Measurements from ENCODE around the gene GEMIN4. TPM values are rescaled to one million over a fixed set of nuclear protein-coding genes. Genes with fewer than 3 reads are reported as not detected.

GEMIN4 gene
- total RNA-seq, 4 donors from 2014 or later: 13.9 to 21.6 (median 17.9) TPM

DNA sequence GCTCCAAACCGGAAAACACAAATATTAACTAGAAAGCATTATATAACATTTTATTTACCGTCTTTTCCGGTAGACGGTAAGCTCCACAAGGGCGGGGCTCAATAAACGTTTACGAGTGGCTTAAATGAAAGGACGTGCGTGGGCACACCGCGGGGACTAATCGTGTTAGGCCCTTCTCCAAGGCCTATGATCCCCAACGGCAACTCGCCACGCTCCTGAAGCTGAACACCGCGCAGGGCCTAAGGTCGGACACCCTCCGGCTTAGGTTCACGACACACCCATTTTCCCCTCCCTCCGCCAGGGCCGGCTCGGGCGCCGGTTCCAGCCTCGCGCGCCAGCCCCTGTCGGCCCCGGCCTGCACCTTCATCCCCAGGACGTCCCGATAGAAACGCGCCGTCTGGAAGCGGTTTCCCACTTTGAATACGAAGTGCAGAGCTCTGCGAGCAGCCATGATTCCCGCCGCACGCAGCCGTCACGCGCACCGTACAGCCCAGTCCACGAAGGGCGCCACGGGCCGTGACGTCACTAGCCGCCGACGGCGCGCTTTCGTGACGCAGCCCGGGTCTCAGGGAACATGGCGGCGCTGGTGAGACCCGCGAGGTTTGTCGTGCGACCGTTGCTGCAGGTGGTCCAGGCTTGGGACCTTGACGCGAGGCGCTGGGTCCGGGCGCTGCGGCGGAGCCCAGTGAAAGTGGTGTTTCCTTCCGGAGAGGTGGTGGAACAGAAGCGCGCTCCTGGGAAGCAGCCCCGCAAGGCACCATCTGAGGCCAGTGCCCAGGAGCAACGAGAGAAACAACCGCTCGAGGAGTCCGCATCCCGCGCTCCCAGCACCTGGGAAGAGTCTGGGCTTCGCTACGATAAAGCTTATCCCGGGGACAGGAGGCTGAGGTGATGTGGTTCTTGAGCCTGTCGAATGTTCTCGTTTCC lies 30.0 kb upstream of the GEMIN4 start, which contains the start of the genes GLOD4 and MRM3:
GLOD4 (minus strand) TSS at position 476 of the 927 bp plus-strand sequence; CDS start at position 451, 25 bp downstream.
MRM3 (plus strand) TSS at position 549 of the 927 bp plus-strand sequence; CDS start at position 575, 26 bp downstream.
- TF ChIP-seq, protein P1, sequence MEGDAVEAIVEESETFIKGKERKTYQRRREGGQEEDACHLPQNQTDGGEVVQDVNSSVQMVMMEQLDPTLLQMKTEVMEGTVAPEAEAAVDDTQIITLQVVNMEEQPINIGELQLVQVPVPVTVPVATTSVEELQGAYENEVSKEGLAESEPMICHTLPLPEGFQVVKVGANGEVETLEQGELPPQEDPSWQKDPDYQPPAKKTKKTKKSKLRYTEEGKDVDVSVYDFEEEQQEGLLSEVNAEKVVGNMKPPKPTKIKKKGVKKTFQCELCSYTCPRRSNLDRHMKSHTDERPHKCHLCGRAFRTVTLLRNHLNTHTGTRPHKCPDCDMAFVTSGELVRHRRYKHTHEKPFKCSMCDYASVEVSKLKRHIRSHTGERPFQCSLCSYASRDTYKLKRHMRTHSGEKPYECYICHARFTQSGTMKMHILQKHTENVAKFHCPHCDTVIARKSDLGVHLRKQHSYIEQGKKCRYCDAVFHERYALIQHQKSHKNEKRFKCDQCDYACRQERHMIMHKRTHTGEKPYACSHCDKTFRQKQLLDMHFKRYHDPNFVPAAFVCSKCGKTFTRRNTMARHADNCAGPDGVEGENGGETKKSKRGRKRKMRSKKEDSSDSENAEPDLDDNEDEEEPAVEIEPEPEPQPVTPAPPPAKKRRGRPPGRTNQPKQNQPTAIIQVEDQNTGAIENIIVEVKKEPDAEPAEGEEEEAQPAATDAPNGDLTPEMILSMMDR (IDR thresholded peaks at IDR 0.05): peak in 3 of 4 experiments; percentile 28 to 45 (median 35)
- no peak for TF ChIP-seq EP300 (IDR thresholded peaks at IDR 0.05)
- peak; percentile 96 for TF ChIP-seq POLR2AphosphoS5 (IDR thresholded peaks at IDR 0.05)
- TF ChIP-seq POLR2A (IDR thresholded peaks at IDR 0.05): peak; percentile 75 to 79
- H3K4me1 ChIP-seq: peaks cover 3 to 48% (median 21%) of the 10 kb centered on the region in 3 donors
- peaks cover 0 to 36% of the 10 kb centered on the region in 2 donors for H3K36me3 ChIP-seq
- H3K27me3 ChIP-seq: no peaks in the 10 kb centered on the region
- H3K27ac ChIP-seq: peak within 1 kb of the TSS; percentile 27 to 89 (median 86)
- H3K4me3 ChIP-seq: peak within 1 kb of the TSS; percentile 68 to 81
- 0% methylated on average over 37 to 50 of the region's 87 CpGs for WGBS, 2 donors (ENCODE audit: low coverage in 1 of 2)
- H3K9me3 ChIP-seq: no peaks in the 10 kb centered on the region
- ATAC-seq: peak; percentile 98

DNA sequence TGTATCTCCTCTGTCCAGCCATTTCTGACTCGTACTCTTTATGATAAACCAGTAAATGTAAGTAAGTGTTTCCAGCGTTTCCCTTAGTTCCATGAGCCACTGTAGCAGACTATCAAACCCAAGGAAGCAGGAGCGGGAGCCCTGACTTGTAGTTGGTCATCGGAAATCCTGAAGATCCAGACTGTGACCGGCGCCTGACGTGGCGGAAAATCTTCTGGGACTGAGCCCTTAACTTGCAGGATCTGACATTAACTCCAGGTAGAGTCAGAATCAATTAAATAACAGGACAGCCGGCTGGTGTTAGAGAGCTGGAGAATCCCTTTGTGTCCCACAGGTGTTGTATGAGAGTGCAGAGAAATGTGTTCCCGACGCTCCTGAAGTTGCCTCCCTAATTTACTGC lies 26.0 kb upstream of the GEMIN4 start:
- Histone ChIP-seq H3K4me1 (peaks cover 0 to 20% (median 9%) of the 10 kb centered on the region in 3 donors), H3K4me3 (no peak overlapping the region), H3K27me3 (no peaks in the 10 kb centered on the region), H3K9me3 (no peaks in the 10 kb centered on the region), H3K27ac (no peak overlapping the region), H3K36me3 (peaks cover 0 to 59% of the 10 kb centered on the region in 2 donors)
- WGBS, 2 donors (ENCODE audit: low coverage in 1 of 2): 63 to 93% methylated on average over 4 to 8 of the region's 11 CpGs
- TF ChIP-seq POLR2A (IDR thresholded peaks at IDR 0.05): no peak
- TF ChIP-seq, protein P1 (IDR thresholded peaks at IDR 0.05): no peak
- TF ChIP-seq POLR2AphosphoS5 (IDR thresholded peaks at IDR 0.05): no peak
- no peak for TF ChIP-seq EP300 (IDR thresholded peaks at IDR 0.05)
- no peak for ATAC-seq

DNA sequence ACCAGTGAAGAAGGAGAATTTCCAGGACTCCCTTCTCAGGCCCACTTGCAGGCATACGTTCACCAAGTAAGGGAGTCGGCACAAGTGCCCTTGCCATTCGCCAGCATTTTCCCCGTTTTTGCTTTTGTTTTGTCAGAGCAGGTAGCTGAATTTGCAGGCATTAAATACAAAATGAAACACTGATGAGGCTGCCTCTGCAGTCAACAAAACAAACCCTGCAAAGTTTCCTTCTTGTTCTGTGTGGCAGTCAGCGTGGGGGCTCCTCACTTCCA lies 22.2 kb upstream of the GEMIN4 start:
- ATAC-seq: no peak
- WGBS, 2 donors (ENCODE audit: low coverage in 1 of 2): 76 to 84% methylated on average over 4 to 5 of the region's 5 CpGs
- H3K27me3 ChIP-seq: no peaks in the 10 kb centered on the region
- H3K9me3 ChIP-seq: no peaks in the 10 kb centered on the region
- H3K4me3 ChIP-seq: no peak overlapping the region
- H3K36me3 ChIP-seq: peaks cover 0 to 95% of the 10 kb centered on the region in 2 donors
- H3K4me1 ChIP-seq: no peaks in the 10 kb centered on the region
- no peak overlapping the region for H3K27ac ChIP-seq
- TF ChIP-seq EP300 (IDR thresholded peaks at IDR 0.05) (no peak), POLR2AphosphoS5 (IDR thresholded peaks at IDR 0.05) (no peak), POLR2A (IDR thresholded peaks at IDR 0.05) (no peak)
- TF ChIP-seq, protein P1 (IDR thresholded peaks at IDR 0.05): no peak

DNA sequence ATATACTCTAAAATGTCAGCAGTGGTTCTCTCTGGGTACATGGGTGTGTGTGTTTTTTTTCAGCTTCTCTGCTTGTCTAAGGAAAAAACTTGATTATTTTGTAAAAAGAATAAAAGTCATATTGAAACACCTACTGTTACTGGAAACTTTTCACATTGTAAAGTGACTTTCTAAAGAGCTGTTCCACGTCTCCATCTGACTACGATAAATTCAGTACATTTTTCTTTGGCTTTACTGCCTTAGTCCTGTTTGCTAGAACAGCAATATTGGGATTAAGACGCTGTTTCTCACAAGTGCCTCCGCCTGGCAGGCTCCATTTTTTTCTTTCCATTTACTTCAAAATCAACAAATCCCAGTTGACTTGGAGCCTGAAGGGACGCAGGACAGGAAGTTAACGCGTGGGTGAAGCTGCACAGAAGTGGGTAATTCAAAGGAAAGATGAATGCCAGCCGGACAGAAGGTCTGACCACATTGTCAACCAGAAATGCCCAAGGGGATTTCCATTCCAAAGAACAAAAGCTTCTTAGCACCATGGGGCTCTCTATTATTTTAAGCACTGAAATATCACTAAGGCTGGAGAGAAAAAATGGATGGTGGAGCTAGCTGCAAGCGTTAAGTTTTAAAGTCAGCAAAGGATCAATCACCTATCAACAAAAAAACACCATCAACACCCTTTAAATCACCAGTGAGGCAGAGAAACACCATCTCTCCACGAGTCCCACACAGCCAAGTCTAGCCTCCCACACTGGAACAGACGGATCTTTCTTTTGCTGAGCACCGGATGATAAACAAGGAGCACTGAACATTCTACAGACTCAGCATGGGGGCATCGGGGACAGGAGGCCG lies 21.6 kb upstream of the GEMIN4 start:
- WGBS, 2 donors (ENCODE audit: low coverage in 1 of 2): 71 to 85% methylated on average over 9 to 10 of the region's 14 CpGs
- Histone ChIP-seq H3K36me3 (peaks cover 0 to 98% of the 10 kb centered on the region in 2 donors), H3K4me1 (no peaks in the 10 kb centered on the region), H3K27me3 (no peaks in the 10 kb centered on the region), H3K4me3 (no peak overlapping the region), H3K9me3 (no peaks in the 10 kb centered on the region), H3K27ac (no peak overlapping the region)
- no peak for ATAC-seq
- TF ChIP-seq, protein P1 (IDR thresholded peaks at IDR 0.05): no peak
- TF ChIP-seq POLR2A (IDR thresholded peaks at IDR 0.05) (no peak), EP300 (IDR thresholded peaks at IDR 0.05) (no peak), POLR2AphosphoS5 (IDR thresholded peaks at IDR 0.05) (no peak)
